Keratinocyte (primary cell): Measurements from ENCODE around the gene TOMM6. TPM values are rescaled to one million over a fixed set of nuclear protein-coding genes. Genes with fewer than 3 reads are reported as not detected.

Source experiments
- DNase-seq: peaks from one replicate; pipeline ENCODE4 v3.0.0-alpha.2; 2011; ENCODE audit warnings: low read depth, missing footprints, low spot score
- FAIRE-seq: peaks from 2 replicates; lab custom pipeline; 2011; peaks lifted over from hg19 to GRCh38; lab: Jason Lieb, UNC
- H2AFZ ChIP-seq: 2 replicates; pipeline ENCODE4 v1.6.0; 2012; ENCODE audit warnings: low read length, control low read depth, inconsistent platforms; ENCODE audit not compliant: control insufficient read depth
- H3K27ac ChIP-seq: 2 replicates; pipeline ENCODE4 v1.5.1; 2011; ENCODE audit warnings: low read length; ENCODE audit not compliant: control insufficient read depth, insufficient read depth
- H3K27me3 ChIP-seq: 3 replicates; pipeline ENCODE4 v1.6.0; 2011; ENCODE audit warnings: low read length; ENCODE audit not compliant: control insufficient read depth, insufficient read depth; ENCODE audit errors: extremely low read depth
- H3K36me3 ChIP-seq, 2 experiments: 2 replicates in 1 of 2; 3 replicates in 1 of 2; pipeline ENCODE4 v1.5.1; 2011; ENCODE audit warnings: low read length in 2 of 2, mild to moderate bottlenecking in 1 of 2; ENCODE audit not compliant: control insufficient read depth in 2 of 2, insufficient read depth in 2 of 2; ENCODE audit errors: extremely low read depth in 1 of 2
- H3K4me1 ChIP-seq: 3 replicates; pipeline ENCODE4 v1.5.1; 2011; ENCODE audit warnings: low read length; ENCODE audit not compliant: control insufficient read depth, insufficient read depth; ENCODE audit errors: extremely low read depth
- H3K4me2 ChIP-seq: 3 replicates; pipeline ENCODE4 v1.6.0; 2011; ENCODE audit warnings: low read depth, low read length; ENCODE audit not compliant: control insufficient read depth, insufficient read depth; ENCODE audit errors: extremely low read depth
- H3K4me3 ChIP-seq, 3 experiments: fragments of 200-600 bp in 1 of 3; sonication (generic) in 1 of 3; 2 replicates in 2 of 3; 3 replicates in 1 of 3; pipeline ENCODE4 v1.5.1; 2011 to 2016; ENCODE audit warnings: low read length in 3 of 3, mild to moderate bottlenecking in 3 of 3, control low read depth in 2 of 3, inconsistent platforms in 1 of 3, low read depth in 1 of 3, mixed read lengths in 1 of 3, mixed run types in 1 of 3, moderate library complexity in 1 of 3; ENCODE audit not compliant: control insufficient read depth in 2 of 3, insufficient read depth in 2 of 3; ENCODE audit errors: extremely low read depth in 1 of 3
- H3K79me2 ChIP-seq: 2 replicates; pipeline ENCODE4 v1.6.0; 2012; ENCODE audit warnings: low read length; ENCODE audit not compliant: control insufficient read depth, insufficient read depth
- H3K9ac ChIP-seq: 3 replicates; pipeline ENCODE4 v1.6.0; 2011; ENCODE audit warnings: low read length; ENCODE audit not compliant: control insufficient read depth, insufficient read depth; ENCODE audit errors: extremely low read depth
- H3K9me1 ChIP-seq: 3 replicates; pipeline ENCODE4 v1.6.0; 2011; ENCODE audit warnings: low read length; ENCODE audit not compliant: control insufficient read depth, insufficient read depth; ENCODE audit errors: extremely low read depth
- H3K9me3 ChIP-seq: 2 replicates; pipeline ENCODE4 v1.5.1; 2012; ENCODE audit warnings: low read depth, low read length; ENCODE audit not compliant: control insufficient read depth
- H4K20me1 ChIP-seq: 3 replicates; pipeline ENCODE4 v1.6.0; 2011; ENCODE audit warnings: low read length; ENCODE audit not compliant: control insufficient read depth, insufficient read depth; ENCODE audit errors: extremely low read depth
- EZH2 ChIP-seq: IDR thresholded peaks from one replicate; pipeline ENCODE4 v1.6.1; 2012; ENCODE audit warnings: inconsistent platforms, mild to moderate bottlenecking, low read length, moderate library complexity
- dilution Hi-C: fragments of 300-500 bp; cut with MboI; formaldehyde crosslinking; loops from one replicate; pipeline ENCODE4 v1.7.0; 2020; ENCODE audit warnings: low sequenced_read_pairs; ENCODE audit not compliant: extremely low pct_ligation_motif_present
- polyA plus RNA-seq, 5 experiments: library from polyadenylated mRNA; depleted of rRNA in 3 of 5; stranded (reverse) in 3 of 5; stranded (forward) in 1 of 5; unstranded in 1 of 5; fragments of >200 nt; gene quantifications; 1 replicate in 1 of 5; 2 replicates in 3 of 5; 3 replicates in 1 of 5; pipeline versions ENCODE4 v1.2.1 to v1.2.3, GENCODE V29; 2011 to 2012; ENCODE audit warnings: missing spikeins in 2 of 5, low read depth in 1 of 5, low replicate concordance in 1 of 5
- TF ChIP-seq, protein P1 (sequence below), 3 experiments: IDR thresholded peaks in 1 of 3; conservative IDR thresholded peaks in 1 of 3; optimal IDR thresholded peaks in 1 of 3; 2 replicates in 2 of 3; 3 replicates in 1 of 3; pipeline versions ENCODE3 to v1.5.1; 2011; ENCODE audit warnings: low read length in 3 of 3, mild to moderate bottlenecking in 3 of 3, moderate library complexity in 2 of 3, control low read depth in 1 of 3, inconsistent platforms in 1 of 3; ENCODE audit not compliant: insufficient read depth in 2 of 3; ENCODE audit errors: extremely low read depth in 1 of 3

TOMM6 gene
- polyA plus RNA-seq, 1 donor (not counting 4 experiments of a cell fraction or from before 2014, with no cell fraction given): 374 TPM

DNA sequence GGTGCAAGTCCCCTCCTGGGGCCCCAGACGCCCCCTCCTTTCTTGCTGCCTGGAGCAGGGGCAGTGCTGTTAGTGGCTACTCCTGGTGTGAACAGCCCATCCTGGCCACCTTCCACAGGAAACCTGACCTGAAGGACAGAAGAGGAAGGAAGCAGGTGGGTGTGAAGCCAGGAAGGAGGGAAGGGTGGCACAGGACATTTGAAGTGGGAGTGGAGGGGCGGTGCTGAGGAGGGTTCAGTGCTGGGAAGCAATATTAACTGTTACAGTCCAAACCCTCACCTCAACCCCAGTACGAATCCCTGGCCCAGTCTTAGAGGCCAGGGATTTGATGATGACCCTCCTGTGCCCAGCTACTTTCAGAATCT, 6.1 kb upstream of the TOMM6 start:
- dilution Hi-C loops: no loop called here

DNA sequence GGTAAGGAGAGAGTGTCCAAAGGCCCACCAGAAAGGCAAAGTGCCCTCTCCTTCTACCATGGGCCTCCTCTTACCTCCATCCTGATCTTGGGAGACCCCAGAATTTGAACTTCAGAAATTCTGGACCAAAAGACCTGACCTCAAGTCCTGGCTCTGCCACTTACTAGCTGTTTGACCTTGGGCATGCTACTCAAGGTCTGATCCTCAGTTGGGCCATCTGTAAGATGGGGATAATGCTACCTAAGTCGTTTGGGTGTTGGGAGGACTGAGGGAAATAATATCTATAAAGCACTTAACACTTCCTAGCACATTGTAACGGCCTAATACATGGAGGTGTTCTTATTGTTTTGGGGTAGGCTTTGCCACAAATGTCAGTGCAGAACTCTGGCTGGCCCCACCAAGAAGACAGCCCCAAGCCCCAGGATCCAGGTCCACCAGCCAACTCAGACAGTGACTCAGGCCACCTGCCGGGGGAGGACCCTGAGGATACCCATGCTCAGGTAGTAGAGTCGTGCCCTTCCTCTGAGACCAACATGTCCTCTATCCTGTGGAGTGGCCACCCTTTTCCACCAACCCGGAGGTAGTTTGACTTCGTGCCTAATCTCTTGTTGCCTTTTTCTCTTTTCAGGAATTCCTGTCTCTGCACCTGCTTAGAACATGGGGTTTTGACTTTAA, 4.3 kb upstream of the TOMM6 start:
- no peak overlapping the region for H3K9ac ChIP-seq
- no peak overlapping the region for H3K27ac ChIP-seq
- FAIRE-seq: no peak
- dilution Hi-C loops: no loop called here
- TF ChIP-seq, protein P1, sequence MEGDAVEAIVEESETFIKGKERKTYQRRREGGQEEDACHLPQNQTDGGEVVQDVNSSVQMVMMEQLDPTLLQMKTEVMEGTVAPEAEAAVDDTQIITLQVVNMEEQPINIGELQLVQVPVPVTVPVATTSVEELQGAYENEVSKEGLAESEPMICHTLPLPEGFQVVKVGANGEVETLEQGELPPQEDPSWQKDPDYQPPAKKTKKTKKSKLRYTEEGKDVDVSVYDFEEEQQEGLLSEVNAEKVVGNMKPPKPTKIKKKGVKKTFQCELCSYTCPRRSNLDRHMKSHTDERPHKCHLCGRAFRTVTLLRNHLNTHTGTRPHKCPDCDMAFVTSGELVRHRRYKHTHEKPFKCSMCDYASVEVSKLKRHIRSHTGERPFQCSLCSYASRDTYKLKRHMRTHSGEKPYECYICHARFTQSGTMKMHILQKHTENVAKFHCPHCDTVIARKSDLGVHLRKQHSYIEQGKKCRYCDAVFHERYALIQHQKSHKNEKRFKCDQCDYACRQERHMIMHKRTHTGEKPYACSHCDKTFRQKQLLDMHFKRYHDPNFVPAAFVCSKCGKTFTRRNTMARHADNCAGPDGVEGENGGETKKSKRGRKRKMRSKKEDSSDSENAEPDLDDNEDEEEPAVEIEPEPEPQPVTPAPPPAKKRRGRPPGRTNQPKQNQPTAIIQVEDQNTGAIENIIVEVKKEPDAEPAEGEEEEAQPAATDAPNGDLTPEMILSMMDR (optimal IDR thresholded peaks at IDR 0.05 in 1 of 3, IDR thresholded peaks at IDR 0.05 in 1 of 3, conservative IDR thresholded peaks at IDR 0.05 in 1 of 3; ENCODE audit: extremely low read depth in 1 of 3, insufficient read depth in 2 of 3, low read length in 3 of 3): no peak
- H4K20me1 ChIP-seq: no peaks in the 10 kb centered on the region
- DNase-seq: no peak
- no peaks in the 10 kb centered on the region for H3K9me3 ChIP-seq
- H3K4me3 ChIP-seq: no peak overlapping the region
- H3K4me1 ChIP-seq: peaks cover 35% of the 10 kb centered on the region
- H3K79me2 ChIP-seq: peaks cover 5% of the 10 kb centered on the region
- H3K27me3 ChIP-seq: no peaks in the 10 kb centered on the region
- no peaks in the 10 kb centered on the region for H3K36me3 ChIP-seq
- H2AFZ ChIP-seq: no peak overlapping the region
- H3K4me2 ChIP-seq: no peak overlapping the region
- no peaks in the 10 kb centered on the region for H3K9me1 ChIP-seq

More for the DNA sequence above, 6.1 kb upstream of the TOMM6 start:
- no peak overlapping the region for H2AFZ ChIP-seq
- FAIRE-seq (no peak), DNase-seq (no peak)
- peak overlapping the region; percentile 87 for H3K4me2 ChIP-seq
- H3K4me1 ChIP-seq: peaks cover 35% of the 10 kb centered on the region
- H4K20me1 ChIP-seq: no peaks in the 10 kb centered on the region
- H3K9me1 ChIP-seq: no peaks in the 10 kb centered on the region
- H3K36me3 ChIP-seq: peaks cover 2 to 6% of the 10 kb centered on the region in 2 experiments
- no peaks in the 10 kb centered on the region for H3K27me3 ChIP-seq
- H3K9me3 ChIP-seq: no peaks in the 10 kb centered on the region
- TF ChIP-seq, protein P1 (optimal IDR thresholded peaks at IDR 0.05 in 1 of 3, IDR thresholded peaks at IDR 0.05 in 1 of 3, conservative IDR thresholded peaks at IDR 0.05 in 1 of 3; ENCODE audit: extremely low read depth in 1 of 3, insufficient read depth in 2 of 3, low read length in 3 of 3): no peak
- no peak for TF ChIP-seq EZH2
- H3K4me3 ChIP-seq: peak overlapping the region in 1 of 3 experiments; percentile 67
- H3K9ac ChIP-seq: no peak overlapping the region
- no peak overlapping the region for H3K27ac ChIP-seq
- H3K79me2 ChIP-seq: no peaks in the 10 kb centered on the region
